SKM-1 treated with dmso at 0.1 percent for 144 hours (cell line): Measurements from ENCODE around the gene TWIST2.

ENCODE experiments used
- DNase-seq: peaks from one replicate; lab custom pipeline; 2025; ENCODE audit not compliant: unreplicated experiment; lab: John Stamatoyannopoulos, UW

The TWIST2 gene

DNA sequence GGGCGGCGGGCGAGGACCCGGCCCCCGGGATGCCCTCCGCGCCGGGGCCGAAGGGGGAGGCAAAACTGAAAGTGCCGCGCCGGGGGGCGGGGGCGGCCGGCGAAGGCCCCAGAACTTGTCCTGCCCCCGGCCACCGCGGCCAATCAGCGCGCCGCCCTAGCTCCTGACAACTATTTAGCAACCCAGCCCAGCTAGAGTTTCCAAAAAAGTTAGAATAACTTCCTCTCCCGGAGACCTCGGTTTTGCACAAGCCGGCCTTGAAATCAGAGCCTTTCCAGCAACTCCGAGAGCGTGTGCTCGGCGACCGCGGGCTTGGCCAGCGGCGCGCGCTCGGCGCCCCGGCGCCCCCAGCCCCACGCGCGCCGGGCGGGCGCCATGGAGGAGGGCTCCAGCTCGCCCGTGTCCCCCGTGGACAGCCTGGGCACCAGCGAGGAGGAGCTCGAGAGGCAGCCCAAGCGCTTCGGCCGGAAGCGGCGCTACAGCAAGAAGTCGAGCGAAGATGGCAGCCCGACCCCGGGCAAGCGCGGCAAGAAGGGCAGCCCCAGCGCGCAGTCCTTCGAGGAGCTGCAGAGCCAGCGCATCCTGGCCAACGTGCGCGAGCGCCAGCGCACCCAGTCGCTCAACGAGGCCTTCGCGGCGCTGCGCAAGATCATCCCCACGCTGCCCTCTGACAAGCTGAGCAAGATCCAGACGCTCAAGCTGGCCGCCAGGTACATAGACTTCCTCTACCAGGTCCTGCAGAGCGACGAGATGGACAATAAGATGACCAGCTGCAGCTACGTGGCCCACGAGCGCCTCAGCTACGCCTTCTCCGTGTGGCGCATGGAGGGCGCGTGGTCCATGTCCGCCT is at the start of gene TWIST2:
TSS of gene TWIST2 (plus strand) at position 245 of the 850 bp plus-strand sequence. CDS start at position 376, 131 bp downstream.
- no peak for DNase-seq

DNA sequence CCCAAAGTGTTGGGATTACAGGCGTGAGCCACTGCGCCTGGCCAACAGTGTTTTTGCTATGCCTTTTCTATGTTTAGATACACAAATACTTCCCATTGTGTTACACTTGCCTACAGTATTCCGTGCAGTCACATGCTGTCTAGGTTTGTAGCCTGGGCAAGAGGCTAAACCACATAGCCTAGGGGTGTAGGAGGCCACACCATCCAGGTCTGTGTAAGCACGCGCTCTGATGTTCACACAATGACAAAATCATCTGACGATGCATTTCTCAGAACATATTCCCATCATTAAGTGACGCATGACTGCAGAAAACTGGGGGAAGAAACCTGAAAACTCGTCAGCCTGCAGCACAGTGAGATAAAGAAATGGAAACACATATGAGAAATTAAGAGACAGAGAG is 46.1 kb upstream of the TWIST2 start:
- no peak for DNase-seq

DNA sequence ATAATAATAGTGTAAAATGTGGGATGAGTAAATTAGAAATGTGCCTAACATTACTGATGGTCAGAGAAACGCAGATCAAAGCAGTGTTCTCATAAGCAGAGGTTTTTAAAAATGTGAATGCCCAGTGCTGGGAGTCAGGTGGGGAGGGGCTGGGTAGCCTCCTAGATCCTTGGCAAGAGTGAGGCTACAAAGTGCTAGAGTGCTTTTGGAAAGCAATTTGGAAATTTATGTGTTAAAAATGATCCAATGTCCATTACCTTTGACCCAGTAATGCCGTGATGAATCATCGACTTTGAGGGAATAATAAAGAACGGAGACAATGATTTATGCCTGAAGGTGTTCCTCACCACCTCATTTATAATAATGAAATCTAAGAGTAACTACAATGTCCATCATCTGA is 44.9 kb upstream of the TWIST2 start:
- no peak for DNase-seq

DNA sequence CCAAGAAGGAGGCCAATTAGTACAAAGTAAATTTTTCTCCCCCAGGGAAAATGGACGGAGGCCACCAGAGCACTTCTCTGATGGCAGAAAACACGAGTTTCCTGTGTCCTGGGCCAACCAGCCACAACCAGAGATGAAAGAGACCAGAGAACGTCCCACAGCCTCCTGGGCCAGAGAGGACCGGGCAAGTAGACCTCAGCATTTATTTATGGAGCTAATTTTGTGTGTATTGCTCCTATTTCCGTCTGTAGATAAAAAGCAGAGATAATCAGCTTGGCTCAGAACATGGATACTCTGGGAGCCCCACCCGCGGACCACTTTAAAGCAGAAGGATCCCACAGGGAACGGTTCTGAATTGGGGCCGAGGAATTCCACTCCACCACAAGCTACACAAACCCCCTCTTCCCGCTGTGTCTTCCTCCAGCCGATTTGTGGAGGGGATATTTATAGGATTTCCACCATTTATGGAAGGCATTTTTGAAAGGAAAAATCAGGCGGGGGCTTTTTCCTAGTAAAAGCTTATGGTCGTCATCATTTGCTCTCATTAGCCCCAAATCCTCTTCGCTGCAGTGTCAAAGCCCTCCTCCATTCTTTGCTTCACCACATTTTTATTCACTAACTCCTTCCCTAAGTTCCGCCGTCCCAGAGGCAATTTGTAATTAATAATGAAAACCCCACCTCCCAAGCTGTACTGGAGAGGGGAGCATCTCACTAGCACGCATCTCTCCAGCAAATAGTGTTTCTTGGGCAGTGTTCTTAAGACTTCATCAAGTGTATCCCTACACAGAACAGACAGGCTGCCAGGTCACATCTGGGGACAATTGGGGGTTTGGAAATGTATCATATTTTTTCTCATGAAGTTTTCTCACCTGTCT is 43.7 kb upstream of the TWIST2 start:
- no peak for DNase-seq

DNA sequence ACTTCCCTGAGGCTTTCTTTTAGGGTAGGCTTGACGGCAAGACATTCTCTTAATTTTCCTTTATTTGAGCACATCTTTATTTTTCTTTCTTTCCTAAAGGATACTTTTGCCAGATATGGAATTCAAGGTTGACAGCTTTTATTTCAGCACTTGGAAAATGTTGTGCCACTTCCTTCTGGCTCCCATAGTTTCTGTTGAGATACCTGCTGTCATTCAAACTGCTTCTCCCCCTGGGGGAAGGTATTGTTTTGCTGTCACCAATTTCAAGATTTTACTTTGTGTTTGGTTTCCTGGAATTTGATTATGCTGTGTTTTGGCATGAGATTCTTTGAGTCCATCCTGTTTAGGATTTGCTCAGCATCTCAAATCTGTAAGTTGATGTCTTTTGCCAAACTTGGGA is 39.1 kb upstream of the TWIST2 start:
- no peak for DNase-seq

DNA sequence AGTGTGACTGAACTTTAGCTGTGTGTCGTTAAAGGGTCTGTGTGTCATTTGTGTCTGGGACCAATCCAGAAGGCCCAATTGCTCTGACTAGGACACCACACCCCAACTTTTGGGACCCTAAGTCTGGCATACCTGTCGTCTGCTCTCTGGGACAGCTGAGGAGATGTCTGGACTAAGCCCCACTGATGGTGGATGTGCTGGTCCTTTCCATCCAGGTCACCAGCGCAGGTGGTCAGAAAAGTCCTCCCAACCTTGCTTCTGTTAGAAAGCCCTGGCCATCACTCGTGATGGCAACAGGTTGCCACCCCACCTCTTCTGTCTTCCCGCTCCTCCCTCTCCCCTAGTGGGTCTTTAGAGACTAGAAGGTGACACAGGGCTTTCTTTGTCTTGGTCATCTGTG is 37.6 kb upstream of the TWIST2 start:
- DNase-seq: no peak

DNA sequence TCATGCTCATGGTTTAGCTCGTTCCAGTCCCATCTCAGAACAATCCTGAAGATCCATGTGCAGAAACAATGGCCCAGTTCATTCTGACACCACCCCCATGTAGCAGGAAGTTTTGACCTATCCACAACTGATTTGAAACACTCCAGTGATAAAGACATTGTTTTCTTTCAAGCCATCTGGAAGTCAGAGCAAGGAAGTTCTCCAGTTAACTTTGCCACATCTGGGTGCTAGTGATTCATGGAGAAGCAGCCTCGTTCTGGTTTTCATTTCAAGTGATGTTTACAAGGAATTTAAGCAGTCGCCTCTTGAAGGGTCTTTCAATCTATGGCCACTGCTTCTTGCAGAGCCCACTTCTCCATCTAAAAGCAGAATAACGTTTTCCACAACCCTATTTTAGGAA is 36.6 kb upstream of the TWIST2 start:
- no peak for DNase-seq

DNA sequence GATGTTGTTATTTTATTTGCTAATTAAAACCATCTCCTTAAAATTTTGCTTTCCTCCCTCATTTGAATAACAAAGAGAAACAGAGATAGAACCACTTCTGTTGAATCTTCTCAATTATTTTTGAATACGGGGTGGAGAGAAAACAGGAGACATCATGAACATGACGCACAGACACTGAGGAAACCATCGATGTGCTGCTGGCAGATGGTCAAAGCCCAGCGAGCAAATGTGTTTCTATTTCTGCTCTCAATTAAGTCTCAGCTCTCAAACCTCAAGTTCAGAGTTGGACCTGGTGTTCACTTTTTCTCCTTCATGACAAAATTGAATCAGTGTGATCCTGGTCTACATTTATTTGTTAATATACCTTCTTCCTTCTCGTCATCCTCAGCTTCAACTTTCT is 36.1 kb upstream of the TWIST2 start:
- no peak for DNase-seq

DNA sequence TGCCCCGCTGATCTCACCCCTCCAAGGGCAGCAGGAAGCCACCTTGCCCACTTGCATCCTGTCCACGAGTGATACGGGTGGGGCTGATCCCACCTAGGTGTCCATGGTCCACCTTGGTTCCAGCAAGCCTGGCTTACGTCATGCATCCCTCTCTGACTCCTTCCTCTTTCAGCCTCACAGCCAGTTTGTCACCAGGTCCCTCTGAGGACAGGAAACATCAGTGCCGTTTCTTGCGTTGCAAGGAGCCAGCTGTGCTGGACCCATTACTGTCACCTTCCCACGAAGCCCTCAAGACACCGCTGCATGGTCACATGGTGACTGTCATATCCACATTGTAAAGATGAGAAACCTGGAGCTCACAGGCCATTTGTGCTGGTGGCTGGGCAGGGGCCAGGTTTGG is 34.8 kb upstream of the TWIST2 start:
- no peak for DNase-seq

DNA sequence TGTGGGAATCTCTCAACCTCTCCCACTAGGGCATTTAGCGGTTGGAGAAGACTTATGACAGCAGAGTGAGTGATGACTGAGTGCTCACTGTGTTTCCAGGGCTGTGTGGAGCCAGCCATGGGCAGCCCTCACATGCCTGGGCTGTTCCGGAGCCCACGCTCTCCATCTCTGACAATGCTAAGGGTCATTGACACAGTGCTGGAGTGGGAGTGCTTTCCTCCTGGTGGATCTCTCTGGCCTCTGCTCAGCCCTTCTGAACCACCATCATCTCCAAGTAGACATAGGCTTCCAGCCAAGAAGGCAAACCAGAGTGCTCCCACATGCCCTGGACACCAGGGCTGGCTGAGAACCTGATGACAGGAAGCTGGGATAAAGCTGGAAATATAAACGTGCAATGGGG is 33.1 kb upstream of the TWIST2 start:
- no peak for DNase-seq

DNA sequence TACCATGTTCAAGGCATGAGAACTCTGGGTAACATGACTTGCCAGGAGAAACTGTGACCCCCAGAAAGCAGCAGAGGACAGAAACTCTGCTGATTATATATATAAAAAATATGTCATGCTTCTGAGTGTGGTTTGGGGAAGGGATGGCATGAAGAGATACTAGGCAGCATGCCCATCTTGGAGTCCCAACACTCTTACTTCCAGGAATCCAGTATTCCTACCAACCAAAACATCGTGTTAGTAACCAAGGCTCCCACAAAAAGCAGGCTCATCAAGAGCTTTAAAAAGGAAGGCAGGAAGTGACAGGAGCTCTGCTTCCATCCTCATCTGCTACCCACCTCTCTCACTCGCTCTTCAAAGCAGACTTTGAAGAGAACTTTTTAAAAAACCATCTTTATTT is 31.6 kb upstream of the TWIST2 start:
- DNase-seq: no peak

DNA sequence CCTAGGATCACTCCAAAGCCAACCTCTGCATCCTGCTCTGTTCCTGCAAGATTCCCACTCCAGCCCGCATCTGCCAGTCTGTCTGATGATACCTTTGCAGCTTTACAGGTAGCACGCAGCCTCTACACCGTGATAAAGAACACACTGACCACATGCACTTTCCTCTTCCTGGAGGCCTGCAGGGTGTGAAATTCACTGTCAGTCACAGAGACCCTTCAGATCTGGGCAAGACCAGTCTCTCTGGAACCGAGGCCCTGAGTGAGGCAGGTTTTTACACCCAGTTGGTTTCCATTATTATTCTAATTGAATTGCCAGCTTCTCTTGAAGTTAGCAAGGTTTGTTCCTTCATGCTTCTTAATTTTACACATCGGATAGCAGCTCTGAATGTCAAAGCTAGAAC is 30.5 kb upstream of the TWIST2 start:
- no peak for DNase-seq

DNA sequence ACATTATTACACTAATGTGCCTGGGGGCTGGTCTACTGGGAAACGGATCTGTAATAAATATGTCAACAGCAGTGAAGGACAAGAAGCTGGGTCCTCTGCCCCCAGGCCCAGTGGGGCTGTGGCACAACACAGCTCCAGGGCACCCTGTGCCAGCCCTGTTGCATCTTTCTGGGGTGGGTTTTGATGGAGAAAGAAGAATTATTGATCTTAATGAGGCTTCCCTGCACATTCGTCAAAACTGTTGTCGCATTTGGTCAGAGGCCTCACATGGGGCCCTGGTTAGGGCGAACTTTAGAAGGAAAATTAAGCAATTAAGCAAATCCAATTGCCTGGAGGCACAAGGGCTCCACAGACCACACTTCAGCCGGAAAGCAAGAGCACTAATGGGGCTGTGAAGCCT is 30.0 kb upstream of the TWIST2 start:
- DNase-seq: no peak

DNA sequence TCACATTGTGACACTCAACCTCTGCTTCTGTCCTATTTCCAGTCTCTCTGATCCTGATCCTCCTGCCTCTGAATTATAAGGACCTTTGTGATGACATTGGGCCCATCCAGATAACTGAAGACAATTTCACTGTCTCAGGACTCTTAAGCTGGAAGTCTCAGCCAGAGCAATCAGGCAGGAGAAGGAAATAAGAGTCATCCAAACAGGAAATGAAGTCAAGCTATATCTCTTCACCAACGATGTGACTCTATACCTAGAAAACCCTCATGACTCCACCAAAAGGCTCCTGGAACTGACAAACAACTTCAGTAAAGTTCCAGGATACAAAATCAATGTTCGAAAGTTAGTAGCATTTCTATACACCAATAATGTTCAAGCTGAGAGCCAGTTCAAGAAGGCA is 29.3 kb upstream of the TWIST2 start:
- no peak for DNase-seq

DNA sequence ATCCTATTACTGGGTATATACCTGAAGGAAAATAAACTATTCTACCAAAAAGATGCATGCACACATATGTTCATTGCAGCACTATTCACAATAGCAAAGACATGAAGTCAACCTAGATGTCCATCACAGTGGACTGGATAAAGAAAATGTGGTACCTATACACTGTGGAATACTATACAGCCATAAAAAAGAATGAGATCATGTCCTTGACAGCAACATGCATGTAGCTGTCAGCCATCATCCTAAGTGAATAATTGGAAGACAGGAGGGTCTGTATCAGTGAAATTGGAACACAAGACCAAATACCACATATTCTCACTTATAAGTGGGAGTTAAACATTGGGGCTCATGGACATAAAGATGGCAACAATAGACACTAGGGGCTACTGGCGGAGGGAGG is 27.7 kb upstream of the TWIST2 start:
- DNase-seq: no peak

DNA sequence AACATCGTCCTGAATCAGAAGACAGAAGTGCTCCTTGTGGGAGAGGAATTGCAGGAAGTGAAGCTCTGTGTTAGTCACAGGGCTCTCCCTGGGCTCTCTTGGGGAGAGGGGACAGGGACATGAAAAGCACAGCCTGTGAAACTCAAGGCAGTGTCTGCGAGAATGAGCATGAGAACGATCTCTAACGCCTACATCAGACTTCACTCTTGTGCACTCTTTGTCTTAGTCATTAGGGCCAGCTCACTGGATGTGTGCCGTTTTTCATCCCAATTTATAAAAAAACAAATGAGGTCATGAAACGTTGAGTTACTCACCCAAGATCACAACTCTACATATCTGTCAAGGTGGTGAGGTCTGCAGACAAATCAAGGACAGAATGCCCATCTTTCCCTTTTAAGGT is 27.0 kb upstream of the TWIST2 start:
- DNase-seq: no peak

DNA sequence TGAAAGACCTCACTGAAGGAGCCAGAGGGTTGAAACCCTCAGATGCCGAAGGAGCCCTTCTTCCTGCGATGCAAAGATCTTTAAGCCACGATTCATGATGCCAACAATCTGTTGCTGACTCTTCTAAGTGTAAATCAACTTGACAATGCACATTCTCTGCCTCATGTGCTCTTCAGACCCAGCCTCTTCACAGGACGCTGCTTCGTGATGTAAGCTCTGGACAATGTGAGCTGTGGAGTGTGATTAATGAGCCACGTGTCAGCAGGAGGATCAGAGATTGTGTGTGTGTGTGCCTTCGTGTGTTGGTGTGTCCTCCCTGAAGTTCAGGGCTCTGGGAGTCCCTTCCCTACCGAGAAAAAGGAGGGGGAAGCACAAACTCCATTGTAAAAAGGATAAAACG is 26.5 kb upstream of the TWIST2 start:
- no peak for DNase-seq

DNA sequence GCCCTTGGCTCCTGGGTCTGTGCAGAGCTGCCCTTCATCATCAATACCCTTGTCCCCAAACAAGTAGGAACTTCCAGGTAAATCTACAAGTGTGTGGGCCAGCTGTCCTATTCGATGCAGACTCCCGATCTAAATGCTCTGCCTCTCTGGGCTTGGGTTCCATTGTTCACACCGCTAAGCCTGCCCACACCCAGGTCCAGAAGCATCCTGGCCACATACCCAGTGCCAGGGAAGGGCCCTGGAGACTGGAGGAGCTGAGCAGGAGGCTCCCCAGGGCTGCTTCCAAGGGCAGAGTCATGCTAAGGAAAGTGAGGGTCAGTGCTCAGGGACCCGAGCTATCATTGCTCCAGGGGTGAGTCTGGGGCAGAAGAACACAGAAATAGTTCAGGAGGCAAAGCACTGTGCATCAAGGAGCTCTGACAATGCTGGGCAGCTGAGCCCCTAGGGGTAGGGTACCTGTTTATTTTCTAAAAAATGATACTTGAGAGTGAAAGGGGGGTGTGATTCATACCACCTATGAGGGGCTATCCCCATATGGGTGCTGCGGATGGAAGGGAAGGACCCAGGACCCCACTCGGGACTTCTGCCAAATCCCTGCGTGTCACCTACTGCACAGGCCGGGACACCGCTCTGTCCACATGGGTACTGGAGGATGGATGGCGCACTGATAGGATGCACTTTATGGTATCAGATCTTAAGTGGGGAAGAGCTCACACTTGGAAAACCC is 25.8 kb upstream of the TWIST2 start:
- DNase-seq: no peak

DNA sequence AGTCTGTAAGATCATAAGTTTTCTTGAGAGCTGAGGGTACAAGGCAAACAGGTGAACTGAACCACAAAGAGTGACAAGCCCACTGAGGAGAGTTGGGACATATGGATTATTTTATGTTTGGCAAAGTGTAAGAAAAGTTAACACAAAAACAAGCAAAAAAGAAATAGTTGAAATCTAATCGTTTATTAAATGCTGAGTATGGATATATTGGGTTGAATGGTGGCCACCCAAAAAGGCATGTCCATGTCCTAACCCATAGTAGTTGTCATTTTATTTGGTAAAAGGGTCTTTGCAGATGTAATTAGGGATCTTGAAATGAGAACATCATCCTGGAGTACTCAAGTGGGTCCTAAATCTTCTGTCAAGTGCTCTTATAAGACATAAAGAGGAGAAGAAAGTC is 24.9 kb upstream of the TWIST2 start:
- no peak for DNase-seq

DNA sequence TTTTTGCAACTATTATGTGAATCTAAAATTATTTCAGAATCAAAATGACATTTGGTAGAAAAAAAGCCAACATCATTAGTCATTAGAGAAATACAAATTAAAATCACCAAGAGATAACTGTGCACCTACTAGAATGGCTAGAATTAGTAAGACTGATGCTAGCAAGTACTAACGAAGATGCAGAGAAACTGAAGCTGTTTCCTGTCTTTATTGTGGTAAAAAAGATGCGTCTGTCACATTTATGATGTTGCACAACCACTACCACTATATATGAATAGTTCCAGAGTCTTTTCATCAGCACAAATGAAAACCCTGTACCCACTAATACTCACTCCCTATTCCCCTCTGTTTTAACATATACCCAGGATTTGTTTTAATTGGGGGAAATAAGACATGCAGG is 16.7 kb upstream of the TWIST2 start:
- no peak for DNase-seq

DNA sequence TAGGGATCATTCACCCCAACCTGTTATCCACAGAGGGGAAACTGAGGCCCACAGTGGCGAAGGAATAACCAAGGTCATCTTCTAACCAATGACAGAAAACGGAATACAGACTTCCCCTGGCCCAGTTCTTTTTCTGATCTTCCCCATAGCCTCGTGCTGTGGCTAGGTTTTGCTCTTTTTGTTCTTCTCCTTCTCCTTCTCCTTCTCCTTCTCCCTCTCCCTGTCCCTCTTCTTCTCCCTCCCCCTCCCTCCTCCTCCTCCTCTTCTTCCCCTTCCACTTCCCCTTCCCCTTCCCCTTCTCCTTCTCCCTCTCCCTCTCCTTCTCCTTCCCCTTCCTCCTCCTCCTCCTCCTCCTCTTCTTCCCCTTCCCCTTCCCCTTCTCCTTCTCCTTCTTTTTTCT is 12.9 kb upstream of the TWIST2 start:
- DNase-seq: no peak
